ENCODE measurements around the gene CLDN4.

- TF ChIP-seq CTCF (optimal IDR thresholded peaks at IDR 0.05 in 1 of 3, IDR thresholded peaks at IDR 0.05 in 1 of 3, conservative IDR thresholded peaks at IDR 0.05 in 1 of 3; ENCODE audit: extremely low read depth in 1 of 3, insufficient read depth in 2 of 3, low read length in 3 of 3) (no peak), EZH2 (IDR thresholded peaks at IDR 0.05; ENCODE audit: low read length) (no peak)
Measured at GRCh38 chr7:73830681-73831583, at the start of gene CLDN4.
